SIG-M5 treated with dmso at 0.1 percent for 504 hours (cell line): ENCODE measurements around the gene HAO1.

Experiments used
- DNase-seq: peaks from one replicate; lab custom pipeline; 2025; ENCODE audit not compliant: unreplicated experiment; lab: John Stamatoyannopoulos, UW

The HAO1 gene

GRCh38 chr20:7930343-7930742 lies 9.9 kb downstream of the HAO1 start:
- DNase-seq: peak; percentile 29

GRCh38 chr20:7926767-7927166 lies 13.5 kb downstream of the HAO1 start:
- no peak for DNase-seq

- DNase-seq: no peak
Measured at GRCh38 chr20:7926323-7926722, 13.9 kb downstream of the HAO1 start.

- no peak for DNase-seq
Measured at GRCh38 chr20:7924692-7925091, 15.6 kb downstream of the HAO1 start.

- no peak for DNase-seq
Measured at GRCh38 chr20:7916648-7917047, 23.6 kb downstream of the HAO1 start.

- DNase-seq: no peak
Measured at GRCh38 chr20:7912551-7912950, 27.7 kb downstream of the HAO1 start.

- no peak for DNase-seq
Measured at GRCh38 chr20:7911586-7912330, 28.5 kb downstream of the HAO1 start.

- no peak for DNase-seq
Measured at GRCh38 chr20:7908905-7909304, 31.4 kb downstream of the HAO1 start.

GRCh38 chr20:7903429-7903828 lies 36.8 kb downstream of the HAO1 start:
- DNase-seq: no peak

- no peak for DNase-seq
Measured at GRCh38 chr20:7902879-7903278, 37.4 kb downstream of the HAO1 start.

- DNase-seq: no peak
Measured at GRCh38 chr20:7897781-7898364, 42.4 kb downstream of the HAO1 start.

GRCh38 chr20:7893014-7893730 lies 47.1 kb downstream of the HAO1 start:
- DNase-seq: no peak

- no peak for DNase-seq
Measured at GRCh38 chr20:7891705-7892104, 48.6 kb downstream of the HAO1 start.

GRCh38 chr20:7889736-7890135 lies 50.5 kb downstream of the HAO1 start:
- DNase-seq: no peak

- no peak for DNase-seq
Measured at GRCh38 chr20:7883741-7884140, 56.5 kb downstream of the HAO1 start.

GRCh38 chr20:7883309-7883708 lies 56.9 kb downstream of the HAO1 start:
- no peak for DNase-seq

GRCh38 chr20:7882076-7882475 lies 58.2 kb downstream of the HAO1 start:
- no peak for DNase-seq

- DNase-seq: no peak
Measured at GRCh38 chr20:7881551-7881950, 58.7 kb downstream of the HAO1 start.

GRCh38 chr20:7879883-7880282 lies 60.4 kb downstream of the HAO1 start:
- no peak for DNase-seq

- no peak for DNase-seq
Measured at GRCh38 chr20:7868108-7868507, 72.2 kb downstream of the HAO1 start.

GRCh38 chr20:7866285-7866684 lies 74.0 kb downstream of the HAO1 start:
- DNase-seq: no peak

GRCh38 chr20:7859356-7859802 lies 80.9 kb downstream of the HAO1 start:
- peak; percentile 53 for DNase-seq
